Heart right ventricle (tissue), 16 donors: Measurements from ENCODE around the gene C19orf67. TPM values are rescaled to one million over a fixed set of nuclear protein-coding genes. Genes with fewer than 3 reads are reported as not detected.
"Not testable (repeated sequence)": the region's sequence is repeated elsewhere in the genome, so short reads cannot be mapped to it uniquely, and the experiment has no call there.

Source experiments
- ATAC-seq, 8 donors: fragments of 200-7000 bp; cut with Tn5 transposase; one replicate each; pipeline ENCODE4 v1.9.1; 2020; ENCODE audit warnings: mild to moderate bottlenecking in 8 of 8, moderate library complexity in 8 of 8, moderate number of reproducible peaks in 1 of 8
- DNase-seq, 2 donors: peaks; one replicate each; pipeline ENCODE4 v3.0.0-alpha.2; 2020
- H3K27ac ChIP-seq, 10 donors: fragments of 200-600 bp; sonication (generic) in 2 of 10; one replicate each; pipeline versions ENCODE4 v1.5.0 to v1.8.0; 2020 to 2022; ENCODE audit warnings: mild to moderate bottlenecking in 3 of 10
- H3K27me3 ChIP-seq, 7 donors: fragments of 200-600 bp; one replicate each; pipeline ENCODE4 v1.8.0; 2021 to 2022; ENCODE audit warnings: mild to moderate bottlenecking in 2 of 7
- H3K36me3 ChIP-seq, 9 donors: fragments of 200-600 bp; sonication (generic) in 1 of 9; one replicate each; pipeline versions ENCODE4 v1.5.0 to v1.8.0; 2020 to 2022; ENCODE audit warnings: mild to moderate bottlenecking in 2 of 9
- H3K4me1 ChIP-seq, 9 donors: fragments of 200-600 bp; sonication (generic) in 1 of 9; one replicate each; pipeline versions ENCODE4 v1.5.0 to v1.8.0; 2020 to 2022; ENCODE audit warnings: mild to moderate bottlenecking in 4 of 9
- H3K4me3 ChIP-seq, 10 donors: fragments of 200-600 bp; sonication (generic) in 2 of 10; one replicate each; pipeline versions ENCODE4 v1.5.0 to v1.8.0; 2020 to 2022; ENCODE audit warnings: mild to moderate bottlenecking in 7 of 10, moderate library complexity in 2 of 10
- H3K9me3 ChIP-seq, 11 donors: fragments of 200-600 bp in 10 of 11; sonication (generic) in 2 of 11; one replicate each; pipeline versions ENCODE4 v1.5.0 to v1.8.0; 2013 to 2022; ENCODE audit warnings: mild to moderate bottlenecking in 2 of 11, control low read depth in 1 of 11, moderate library complexity in 1 of 11
- WGBS, 2 donors: extraction: QIAGEN DNeasy Blood & Tissue Kit; methylation state at CpG; one replicate each; pipeline ENCODE4 v1.1.7; 2013; ENCODE audit warnings: inconsistent platforms in 1 of 2; 5-methylcytosine and 5-hydroxymethylcytosine counted together
- intact Hi-C, 10 donors: fragments of 100-400 bp; cut with DNase I; formaldehyde crosslinking; loops; one replicate each; pipeline versions ENCODE4 v1.11.1 to v1.14.2; 2022
- polyA plus RNA-seq, 2 donors: library from polyadenylated mRNA; stranded (reverse); fragments of 200-250 nt; gene quantifications; one replicate each; pipeline ENCODE4 v1.2.3, GENCODE V29; 2013
- total RNA-seq, 10 donors: library from RNA; stranded (reverse); fragmentation: NEBNext Ultra II Directional in 3 of 10; extraction: Animal tissue kit (Norgen Biotek cat#: 25700) in 3 of 10; gene quantifications; one replicate each; pipeline versions ENCODE4 v1.2.1 to v1.2.4, GENCODE V29; 2021 to 2023
- TF ChIP-seq, protein P1 (sequence below), 9 donors: fragments of 200-600 bp; sonication (generic) in 2 of 9; IDR thresholded peaks; one replicate each; pipeline versions ENCODE4 v1.5.0 to v1.8.0; 2021 to 2022; ENCODE audit warnings: antibody characterized with exemption in 9 of 9, mild to moderate bottlenecking in 5 of 9, moderate library complexity in 1 of 9
- donor health status: Arrhythmogenic right ventricular cardiomyopathy.
- donor health status: ischemic (EF 13 %, LVEDD 7.1; RV severe dilation, severe dysfunction).
- donor health status: healthy with polysubstance abuse.
- donor health status: DM: no; HTN: yes; CAD: no.
- donor health status: DM: no; HTN: no; CAD: no.
- donor health status: ischemic (EF 25% LVEDD 6.9; RV normal size, moderate dysfunction).
- donor health status: ischemic (EF 25% LVEDD 5.7; RV mildly dilated, moderate dysfunction).
- donor health status: healthy.
- donor health status: DM: yes; HTN: yes; CAD: no.
- donor health status: Ischemic cardiomyopathy.
- donor health status: ischemic (EF 35%, LVEDD 5.7; RV mildly dilated, moderate dysfunction).
- donor health status: nonischemic (EF 11% LVEDD 7.7; RV severe dilation, severe dysfunction).
- donor health status: DM: yes; HTN: yes; CAD: no.
- donor health status: PGD.
- donor health status: ischemic (EF 29% LVEDD 5.4; RV normal size, mild dysfunction).
- donor health status: nonischemic (EF 23%, LVEDD 6.1; RV moderate dilation, normal function).

The C19orf67 gene
- total and polyA plus RNA-seq, 12 donors: not detected

DNA sequence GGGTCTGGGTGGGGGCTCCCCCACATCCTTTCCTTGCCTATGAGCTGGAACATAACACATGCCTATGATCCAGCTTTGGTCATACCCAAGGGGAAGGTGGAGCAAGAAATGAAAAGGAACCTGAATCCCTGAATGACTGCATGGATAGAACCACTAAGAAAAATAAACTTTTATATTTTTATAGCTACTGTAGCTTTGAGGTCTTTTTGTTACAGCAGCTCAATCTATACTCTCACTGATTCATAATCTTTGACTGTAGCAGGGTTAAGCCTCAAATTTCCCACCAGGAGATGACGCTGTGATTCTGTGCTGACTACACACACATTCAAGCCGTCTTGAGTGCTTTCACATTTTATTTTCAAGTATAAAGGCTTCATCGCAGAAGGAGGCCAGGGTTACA is 32.6 kb downstream of the C19orf67 start:
- DNase-seq: no peak
- TF ChIP-seq, protein P1, sequence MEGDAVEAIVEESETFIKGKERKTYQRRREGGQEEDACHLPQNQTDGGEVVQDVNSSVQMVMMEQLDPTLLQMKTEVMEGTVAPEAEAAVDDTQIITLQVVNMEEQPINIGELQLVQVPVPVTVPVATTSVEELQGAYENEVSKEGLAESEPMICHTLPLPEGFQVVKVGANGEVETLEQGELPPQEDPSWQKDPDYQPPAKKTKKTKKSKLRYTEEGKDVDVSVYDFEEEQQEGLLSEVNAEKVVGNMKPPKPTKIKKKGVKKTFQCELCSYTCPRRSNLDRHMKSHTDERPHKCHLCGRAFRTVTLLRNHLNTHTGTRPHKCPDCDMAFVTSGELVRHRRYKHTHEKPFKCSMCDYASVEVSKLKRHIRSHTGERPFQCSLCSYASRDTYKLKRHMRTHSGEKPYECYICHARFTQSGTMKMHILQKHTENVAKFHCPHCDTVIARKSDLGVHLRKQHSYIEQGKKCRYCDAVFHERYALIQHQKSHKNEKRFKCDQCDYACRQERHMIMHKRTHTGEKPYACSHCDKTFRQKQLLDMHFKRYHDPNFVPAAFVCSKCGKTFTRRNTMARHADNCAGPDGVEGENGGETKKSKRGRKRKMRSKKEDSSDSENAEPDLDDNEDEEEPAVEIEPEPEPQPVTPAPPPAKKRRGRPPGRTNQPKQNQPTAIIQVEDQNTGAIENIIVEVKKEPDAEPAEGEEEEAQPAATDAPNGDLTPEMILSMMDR (IDR thresholded peaks at IDR 0.05): no peak

DNA sequence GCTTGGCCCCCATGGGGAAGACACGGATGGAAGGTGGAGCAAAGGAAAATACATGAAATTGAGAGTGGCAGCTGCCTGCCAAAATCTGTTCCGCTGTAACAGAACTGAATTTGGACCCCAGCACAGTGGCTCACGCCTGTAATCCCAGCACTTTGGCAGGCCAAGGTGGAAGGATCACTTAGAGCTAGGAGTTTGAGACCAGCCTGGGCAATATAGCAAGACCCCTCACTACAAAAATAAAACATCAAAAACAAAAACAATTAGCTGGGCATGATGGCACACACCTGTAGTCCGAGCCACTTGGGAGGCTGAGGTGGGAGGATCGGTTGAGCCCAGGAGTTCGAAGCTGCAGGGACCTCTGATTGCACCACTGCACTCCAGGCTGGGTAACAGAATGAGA is 33.1 kb downstream of the C19orf67 start:
- ATAC-seq: no peak

More for the DNA sequence above, 32.6 kb downstream of the C19orf67 start:
- peaks cover 0 to 45% (median 0%) of the 10 kb centered on the region in 9 donors for H3K36me3 ChIP-seq
- no peak overlapping the region for H3K27ac ChIP-seq
- peaks cover 0 to 14% (median 0%) of the 10 kb centered on the region in 11 donors for H3K9me3 ChIP-seq
- no peak for ATAC-seq
- peaks cover 0 to 18% (median 5%) of the 10 kb centered on the region in 7 donors for H3K27me3 ChIP-seq
- H3K4me3 ChIP-seq: no peak overlapping the region
- peaks cover 0 to 9% (median 5%) of the 10 kb centered on the region in 9 donors for H3K4me1 ChIP-seq
- WGBS, 2 donors: 95% methylated on average over 3 of the region's 3 CpGs
- intact Hi-C loops: loop anchor here in 3 of 10 donors (5.0 kb wide), 2 partner anchors 161 to 171 kb away; no protein-coding TSS in a partner anchor

DNA sequence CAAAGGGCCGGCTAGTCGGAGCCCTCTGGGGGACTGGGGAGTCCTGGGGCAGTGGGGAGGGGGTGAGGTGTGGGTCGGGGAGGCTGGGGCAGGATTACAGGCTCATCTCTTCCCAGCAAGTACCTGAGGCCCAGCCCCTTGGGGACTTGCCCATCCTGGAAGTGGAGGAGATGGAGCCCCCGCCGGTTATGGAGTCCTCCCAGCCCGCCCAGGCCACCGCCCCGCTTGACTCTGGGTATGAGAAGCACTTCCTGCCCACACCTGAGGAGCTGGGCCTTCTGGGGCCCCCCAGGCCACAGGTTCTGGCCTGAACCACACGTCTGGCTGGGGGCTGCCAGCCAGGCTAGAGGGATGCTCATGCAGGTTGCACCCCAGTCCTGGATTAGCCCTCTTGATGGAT is 33.6 kb downstream of the C19orf67 start:
- Histone ChIP-seq H3K27ac (no peak overlapping the region), H3K4me1 (peaks cover 0 to under 1% (median 0%) of the 10 kb centered on the region in 9 donors), H3K27me3 (peaks cover 0 to 7% (median 0%) of the 10 kb centered on the region in 7 donors), H3K9me3 (peaks cover 0 to 14% (median 0%) of the 10 kb centered on the region in 11 donors), H3K4me3 (no peak overlapping the region), H3K36me3 (peaks cover 0 to 46% (median 0%) of the 10 kb centered on the region in 9 donors)
- TF ChIP-seq, protein P1 (IDR thresholded peaks at IDR 0.05): no peak
- intact Hi-C loops: loop anchor here in 3 of 10 donors (5.0 kb wide), 2 partner anchors 160 to 170 kb away; no protein-coding TSS in a partner anchor
- ATAC-seq (no peak), DNase-seq (no peak)
- WGBS, 2 donors: 87 to 91% methylated on average over 9 of the region's 9 CpGs

More for the DNA sequence above, 33.1 kb downstream of the C19orf67 start:
- WGBS, 2 donors: 91 to 93% methylated on average over 6 of the region's 6 CpGs
- H3K4me3 ChIP-seq: no peak overlapping the region
- H3K4me1 ChIP-seq: peaks cover 0 to 5% (median 0%) of the 10 kb centered on the region in 9 donors
- TF ChIP-seq, protein P1 (IDR thresholded peaks at IDR 0.05): no peak
- H3K36me3 ChIP-seq: peaks cover 0 to 46% (median 0%) of the 10 kb centered on the region in 9 donors
- intact Hi-C loops: loop anchor here in 3 of 10 donors (5.0 kb wide), 2 partner anchors 160 to 170 kb away; no protein-coding TSS in a partner anchor
- no peak for DNase-seq
- peaks cover 0 to 14% (median 0%) of the 10 kb centered on the region in 11 donors for H3K9me3 ChIP-seq
- no peak overlapping the region for H3K27ac ChIP-seq
- H3K27me3 ChIP-seq: peaks cover 0 to 12% (median 0%) of the 10 kb centered on the region in 7 donors

DNA sequence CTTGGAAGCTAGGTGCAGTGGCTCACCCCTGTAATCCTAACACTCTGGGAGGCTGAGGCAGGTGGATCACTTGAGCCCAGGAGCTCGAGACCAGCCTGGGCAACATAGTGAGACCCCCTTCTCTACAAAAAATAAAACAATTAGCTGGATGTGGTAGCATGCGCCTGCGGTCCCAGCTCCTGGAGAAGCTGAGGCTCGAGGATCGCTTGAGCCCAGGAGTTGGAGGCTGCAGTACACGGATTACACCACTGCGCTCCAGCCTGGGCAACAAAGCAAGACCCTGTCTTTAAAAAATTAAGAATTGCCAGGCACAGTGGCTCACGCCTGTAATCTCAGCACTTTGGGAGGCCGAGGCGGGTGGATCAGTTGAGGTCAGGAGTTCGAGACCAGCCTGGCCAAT is 34.6 kb downstream of the C19orf67 start:
- intact Hi-C loops: loop anchor here in 3 of 10 donors (5.0 kb wide), 2 partner anchors 159 to 169 kb away; no protein-coding TSS in a partner anchor
- H3K9me3 ChIP-seq: peaks cover 0 to 14% (median 0%) of the 10 kb centered on the region in 11 donors
- not testable (repeated sequence) for H3K4me3 ChIP-seq, H3K4me1 ChIP-seq, H3K27me3 ChIP-seq, DNase-seq, ATAC-seq, H3K27ac ChIP-seq
- peaks cover 0 to 52% (median 0%) of the 10 kb centered on the region in 9 donors for H3K36me3 ChIP-seq
- 93 to 95% methylated on average over 11 of the region's 11 CpGs for WGBS, 2 donors

DNA sequence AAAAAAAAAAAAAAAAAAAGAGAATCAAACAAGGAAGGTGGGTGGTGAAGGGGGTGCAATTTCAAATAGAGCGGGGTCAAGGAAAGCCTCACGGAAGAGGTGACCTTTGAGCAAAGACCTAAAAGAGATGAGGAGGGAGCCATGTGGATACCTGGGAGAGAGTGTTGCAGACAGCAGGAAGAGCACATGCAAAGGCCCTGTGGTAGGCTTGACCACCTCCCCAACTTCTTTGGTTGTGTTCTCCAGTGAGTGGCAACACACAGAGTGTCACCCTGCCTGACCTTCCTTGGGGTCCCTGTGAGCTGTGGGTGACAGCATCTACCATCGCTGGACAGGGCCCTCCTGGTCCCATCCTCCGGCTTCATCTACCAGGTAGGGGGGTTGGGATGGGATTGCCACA is 35.1 kb downstream of the C19orf67 start:
- Histone ChIP-seq H3K9me3 (peaks cover 0 to 14% (median 0%) of the 10 kb centered on the region in 11 donors), H3K4me3 (no peak overlapping the region), H3K36me3 (peaks cover 0 to 56% (median 0%) of the 10 kb centered on the region in 9 donors), H3K27ac (no peak overlapping the region), H3K4me1 (no peaks in the 10 kb centered on the region), H3K27me3 (no peaks in the 10 kb centered on the region)
- 94 to 99% methylated on average over 4 of the region's 4 CpGs for WGBS, 2 donors
- TF ChIP-seq, protein P1 (IDR thresholded peaks at IDR 0.05): no peak
- intact Hi-C loops: loop anchor here in 3 of 10 donors (5.0 kb wide), 2 partner anchors 158 to 168 kb away; no protein-coding TSS in a partner anchor
- DNase-seq (no peak), ATAC-seq (no peak)
